K562 (cell line): ENCODE results near the gene HDAC9. TPM values are rescaled to one million over a fixed set of nuclear protein-coding genes. Genes with fewer than 3 reads are reported as not detected.

Experiments used
- ATAC-seq: fragments of 200-7000 bp; cut with Tn5 transposase; 3 replicates; pipeline ENCODE4 v1.9.1; 2020; ENCODE audit warnings: moderate library complexity
- BruUV-seq: library from RNA; stranded (reverse); fragments of 400-500 nt; replicated peaks from 2 replicates; lab custom pipeline; 2021; lab: Mats Ljungman, UMichigan
- CTCF ChIA-PET: fragments of 300-600 bp; formaldehyde crosslinking; extraction: SDS; loops from one replicate; lab custom pipeline; 2021; ENCODE audit warnings: low intra/inter-chr PET ratio; lab: Yijun Ruan, JAX
- POLR2A ChIA-PET: fragments of 300-600, 350-650 bp; sonication (Branson Sonifier 250); formaldehyde crosslinking; extraction: SDS; loops from one replicate; lab custom pipeline; 2021; ENCODE audit warnings: antibody characterized with exemption, inconsistent platforms; lab: Yijun Ruan, JAX
- DNase-seq, 4 experiments: peaks; one replicate each; pipeline versions ENCODE4 v3.0.0 to v3.0.0-alpha.2; 2011 to 2018; ENCODE audit warnings: low spot score in 3 of 4, mixed read lengths in 3 of 4; ENCODE audit errors: extremely low read depth in 1 of 4
- FAIRE-seq: peaks from 2 replicates; lab custom pipeline; 2011; peaks lifted over from hg19 to GRCh38; lab: Jason Lieb, UNC
- H2AFZ ChIP-seq: 2 replicates; pipeline ENCODE4 v1.6.0; 2011; ENCODE audit warnings: low read depth, low read length, control low read depth, inconsistent platforms
- H3K27ac ChIP-seq: fragments of 200-600 bp; 3 replicates; pipeline ENCODE4 v1.8.0; 2011; ENCODE audit warnings: low read depth, mild to moderate bottlenecking, control low read depth, inconsistent platforms, low read length, moderate library complexity, mixed read lengths; ENCODE audit errors: extremely low read depth
- H3K27me3 ChIP-seq, 2 experiments: fragments of 300-600 bp in 1 of 2; 2 replicates in 1 of 2; 3 replicates in 1 of 2; pipeline versions ENCODE4 v1.6.0 to v1.8.0; 2011; ENCODE audit warnings: inconsistent platforms in 2 of 2, low read length in 2 of 2, mild to moderate bottlenecking in 1 of 2, mixed read lengths in 1 of 2, moderate library complexity in 1 of 2; ENCODE audit not compliant: control insufficient read depth in 2 of 2, insufficient read depth in 2 of 2
- H3K36me3 ChIP-seq: fragments of 300-600 bp; 3 replicates; pipeline ENCODE4 v1.8.0; 2011; ENCODE audit warnings: mild to moderate bottlenecking, low read length, inconsistent platforms; ENCODE audit not compliant: control insufficient read depth, insufficient read depth
- H3K4me1 ChIP-seq, 2 experiments: fragments of 200-600 bp in 1 of 2; replicated peaks in 1 of 2; 2 replicates in 1 of 2; 3 replicates in 1 of 2; pipeline versions ENCODE4 v1.5.1 to v1.8.0; 2011; ENCODE audit warnings: inconsistent platforms in 2 of 2, low read length in 2 of 2, mild to moderate bottlenecking in 1 of 2, mixed read lengths in 1 of 2, moderate library complexity in 1 of 2; ENCODE audit not compliant: control insufficient read depth in 2 of 2, insufficient read depth in 2 of 2
- H3K4me2 ChIP-seq: 2 replicates; pipeline ENCODE4 v1.6.1; 2011; ENCODE audit warnings: low read length, control low read depth, inconsistent platforms, mixed read lengths; ENCODE audit not compliant: insufficient read depth
- H3K4me3 ChIP-seq: fragments of 200-600 bp; sonication (generic), shearing (Covaris generic); 2 replicates; pipeline ENCODE4 v1.5.1; 2016; ENCODE audit warnings: control low read depth, inconsistent platforms
- H3K79me2 ChIP-seq: fragments of 200-600 bp; 3 replicates; pipeline ENCODE4 v1.8.0; 2011; ENCODE audit warnings: low read length, inconsistent platforms; ENCODE audit not compliant: control insufficient read depth, insufficient read depth
- H3K9ac ChIP-seq, 2 experiments: 2 replicates each; pipeline versions ENCODE4 v1.6.0 to v1.6.1; 2011; ENCODE audit warnings: low read depth in 2 of 2, low read length in 2 of 2, control low read depth in 1 of 2, inconsistent platforms in 1 of 2, mild to moderate bottlenecking in 1 of 2, mixed read lengths in 1 of 2; ENCODE audit not compliant: insufficient read depth in 1 of 2
- H3K9me1 ChIP-seq: one replicate; pipeline ENCODE4 v1.6.0; 2011; ENCODE audit warnings: inconsistent platforms, mild to moderate bottlenecking, low read length, moderate library complexity; ENCODE audit not compliant: control insufficient read depth, insufficient read depth
- H3K9me3 ChIP-seq: replicated peaks from 2 replicates; pipeline ENCODE4 v1.5.1; 2011; ENCODE audit warnings: low read depth, low read length, inconsistent platforms; ENCODE audit not compliant: control insufficient read depth, insufficient read depth
- H4K20me1 ChIP-seq: replicated peaks from 2 replicates; pipeline ENCODE4 v1.6.1; 2011; ENCODE audit warnings: low read length, inconsistent platforms, mixed read lengths; ENCODE audit not compliant: control insufficient read depth, insufficient read depth
- CHCHD3 ChIP-seq: fragments of 250-450 bp; sonication (Bioruptor Pico); IDR thresholded peaks from 2 replicates; pipeline ENCODE4 v2.1.2; 2022; ENCODE audit warnings: mild to moderate bottlenecking
- CHD4 ChIP-seq: fragments of 200-600 bp; sonication (generic); IDR thresholded peaks from 3 replicates; pipeline ENCODE4 v1.6.1; 2012; ENCODE audit warnings: low read depth, mild to moderate bottlenecking, mixed read lengths, low read length, inconsistent platforms; ENCODE audit not compliant: insufficient read depth, insufficient replicate concordance, poor library complexity, severe bottlenecking
- KDM1A ChIP-seq, 2 experiments: fragments of 450-650 bp; IDR thresholded peaks; 2 replicates each; pipeline ENCODE4 v1.6.1; 2016; ENCODE audit warnings: mild to moderate bottlenecking in 2 of 2
- TGIF2 ChIP-seq: sonication (generic); formaldehyde crosslinking; IDR thresholded peaks from 2 replicates; pipeline ENCODE4 v1.8.1; 2022; ENCODE audit warnings: mild to moderate bottlenecking, missing genetic modification reagents, moderate library complexity
- ZNF766 ChIP-seq: fragments of 200-800 bp; sonication (Bioruptor generic); conservative IDR thresholded peaks from 2 replicates; pipeline ENCODE4 v1.6.1; 2016; ENCODE audit warnings: missing genetic modification characterization, missing compliant biosample characterization
- in situ Hi-C: fragments of 300-500 bp; cut with MboI; formaldehyde crosslinking; loops from 4 replicates; pipeline ENCODE4 v1.15.0; 2018; ENCODE audit warnings: inconsistent platforms, mixed read lengths
- intact Hi-C: fragments of 100-400 bp; cut with micrococcal nuclease; formaldehyde crosslinking; loops from 2 replicates; pipeline ENCODE4 v1.14.2; 2022
- polyA plus RNA-seq, 8 experiments: library from polyadenylated mRNA; depleted of rRNA in 4 of 8; stranded (reverse) in 5 of 8; unstranded in 3 of 8; fragments of >200 nt; fragmentation: Nextera tagmentation in 2 of 8; fragmentation: Illumina TruSeq in 1 of 8; extraction: Ambion mirVana in 2 of 8; extraction: Trizol in 1 of 8; gene quantifications; 2 replicates each; pipeline versions ENCODE4 v1.2.1 to v1.2.3, GENCODE V29; 2011 to 2014; ENCODE audit warnings: inconsistent platforms in 1 of 8, missing spikeins in 1 of 8
- total RNA-seq, 7 experiments: library from RNA; depleted of rRNA in 6 of 7; stranded (reverse); fragments of >200 nt in 6 of 7; fragmentation: Illumina TruSeq in 2 of 7; extraction: Trizol in 2 of 7; gene quantifications; 2 replicates each; pipeline versions ENCODE4 v1.2.1 to v1.2.3, GENCODE V29; 2011 to 2021; ENCODE audit warnings: low replicate concordance in 1 of 7
- TF ChIP-seq, protein P1 (sequence below), 2 experiments: IDR thresholded peaks; 2 replicates each; pipeline ENCODE4 v1.6.1; 2012; ENCODE audit warnings: improper control_type of control experiment in 2 of 2, low read depth in 2 of 2, low read length in 2 of 2, borderline replicate concordance in 1 of 2
- TF ChIP-seq, protein P2 (sequence below): fragments of 200-800 bp; sonication (Bioruptor generic); IDR thresholded peaks from 2 replicates; pipeline ENCODE4 v1.6.1; 2016; ENCODE audit warnings: missing genetic modification characterization, missing compliant biosample characterization
- TF ChIP-seq, protein P3 (sequence below): sonication (generic); formaldehyde crosslinking; IDR thresholded peaks from 2 replicates; pipeline ENCODE4 v1.8.0; 2022; ENCODE audit warnings: mild to moderate bottlenecking, missing genetic modification reagents
- TF ChIP-seq, protein P4 (sequence below), 2 experiments: fragments of 250-450 bp in 1 of 2; fragments of 450-650 bp in 1 of 2; sonication (Bioruptor Pico) in 1 of 2; IDR thresholded peaks; 2 replicates each; pipeline versions ENCODE4 v1.6.1 to v1.8.0; 2016 to 2021; ENCODE audit warnings: mild to moderate bottlenecking in 2 of 2, moderate library complexity in 2 of 2, missing compliant biosample characterization in 1 of 2, missing genetic modification characterization in 1 of 2
- TF ChIP-seq, protein P5 (sequence below): fragments of 250-450 bp; sonication (Bioruptor Pico); IDR thresholded peaks from 2 replicates; pipeline ENCODE4 v1.4.0; 2020; ENCODE audit warnings: mild to moderate bottlenecking, moderate library complexity, borderline replicate concordance

The HDAC9 gene
- total and polyA plus RNA-seq, 9 of the 15 experiments (the other 6 are each of a cell fraction or from before 2014, with no cell fraction given) = 0.08 to 0.91 (median 0.33) TPM

DNA sequence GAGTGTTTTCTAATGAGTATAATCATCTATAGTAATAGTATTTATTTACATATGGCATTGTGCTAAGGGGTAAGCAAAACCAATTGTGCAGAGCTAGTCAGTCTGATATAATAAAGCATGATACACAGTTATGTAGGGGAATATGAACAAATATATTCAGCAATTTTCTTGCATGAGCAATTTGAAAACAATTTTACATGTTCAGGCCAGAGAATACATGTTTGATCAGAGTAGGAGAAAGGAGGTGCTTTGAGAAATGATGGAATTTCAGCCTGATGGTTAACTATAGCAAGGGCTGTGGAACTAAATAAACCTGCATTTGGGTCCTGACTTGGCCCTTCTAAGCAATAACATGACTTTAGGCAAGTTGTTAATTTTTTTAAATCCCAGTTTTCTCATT, 407.3 kb downstream of the HDAC9 start:
- POLR2A ChIA-PET = no interaction called here
- BruUV-seq = no TSS peak
- CTCF ChIA-PET = no interaction called here
- no peak overlapping the region for H3K9ac ChIP-seq
- H3K36me3 ChIP-seq = no peaks in the 10 kb centered on the region
- no peaks in the 10 kb centered on the region for H3K9me1 ChIP-seq
- no peaks in the 10 kb centered on the region for H3K4me1 ChIP-seq
- H2AFZ ChIP-seq = no peak overlapping the region
- no peak overlapping the region for H3K4me2 ChIP-seq
- H4K20me1 ChIP-seq = no peaks in the 10 kb centered on the region
- no peak overlapping the region for H3K4me3 ChIP-seq
- no peaks in the 10 kb centered on the region for H3K27me3 ChIP-seq
- H3K79me2 ChIP-seq = no peaks in the 10 kb centered on the region
- DNase-seq = no peak
- intact Hi-C loops = no loop called here
- FAIRE-seq = no peak
- no peak for ATAC-seq
- H3K27ac ChIP-seq = no peak overlapping the region
- no peaks in the 10 kb centered on the region for H3K9me3 ChIP-seq
- in situ Hi-C loops = no loop called here
- TF ChIP-seq, protein P1, sequence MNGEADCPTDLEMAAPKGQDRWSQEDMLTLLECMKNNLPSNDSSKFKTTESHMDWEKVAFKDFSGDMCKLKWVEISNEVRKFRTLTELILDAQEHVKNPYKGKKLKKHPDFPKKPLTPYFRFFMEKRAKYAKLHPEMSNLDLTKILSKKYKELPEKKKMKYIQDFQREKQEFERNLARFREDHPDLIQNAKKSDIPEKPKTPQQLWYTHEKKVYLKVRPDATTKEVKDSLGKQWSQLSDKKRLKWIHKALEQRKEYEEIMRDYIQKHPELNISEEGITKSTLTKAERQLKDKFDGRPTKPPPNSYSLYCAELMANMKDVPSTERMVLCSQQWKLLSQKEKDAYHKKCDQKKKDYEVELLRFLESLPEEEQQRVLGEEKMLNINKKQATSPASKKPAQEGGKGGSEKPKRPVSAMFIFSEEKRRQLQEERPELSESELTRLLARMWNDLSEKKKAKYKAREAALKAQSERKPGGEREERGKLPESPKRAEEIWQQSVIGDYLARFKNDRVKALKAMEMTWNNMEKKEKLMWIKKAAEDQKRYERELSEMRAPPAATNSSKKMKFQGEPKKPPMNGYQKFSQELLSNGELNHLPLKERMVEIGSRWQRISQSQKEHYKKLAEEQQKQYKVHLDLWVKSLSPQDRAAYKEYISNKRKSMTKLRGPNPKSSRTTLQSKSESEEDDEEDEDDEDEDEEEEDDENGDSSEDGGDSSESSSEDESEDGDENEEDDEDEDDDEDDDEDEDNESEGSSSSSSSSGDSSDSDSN (IDR thresholded peaks at IDR 0.05; ENCODE audit: borderline replicate concordance in 1 of 2, low read depth in 2 of 2, low read length in 2 of 2) = no peak
- no peak for TF ChIP-seq TGIF2 (CRISPR knock-in tag)
- TF ChIP-seq, protein P2, sequence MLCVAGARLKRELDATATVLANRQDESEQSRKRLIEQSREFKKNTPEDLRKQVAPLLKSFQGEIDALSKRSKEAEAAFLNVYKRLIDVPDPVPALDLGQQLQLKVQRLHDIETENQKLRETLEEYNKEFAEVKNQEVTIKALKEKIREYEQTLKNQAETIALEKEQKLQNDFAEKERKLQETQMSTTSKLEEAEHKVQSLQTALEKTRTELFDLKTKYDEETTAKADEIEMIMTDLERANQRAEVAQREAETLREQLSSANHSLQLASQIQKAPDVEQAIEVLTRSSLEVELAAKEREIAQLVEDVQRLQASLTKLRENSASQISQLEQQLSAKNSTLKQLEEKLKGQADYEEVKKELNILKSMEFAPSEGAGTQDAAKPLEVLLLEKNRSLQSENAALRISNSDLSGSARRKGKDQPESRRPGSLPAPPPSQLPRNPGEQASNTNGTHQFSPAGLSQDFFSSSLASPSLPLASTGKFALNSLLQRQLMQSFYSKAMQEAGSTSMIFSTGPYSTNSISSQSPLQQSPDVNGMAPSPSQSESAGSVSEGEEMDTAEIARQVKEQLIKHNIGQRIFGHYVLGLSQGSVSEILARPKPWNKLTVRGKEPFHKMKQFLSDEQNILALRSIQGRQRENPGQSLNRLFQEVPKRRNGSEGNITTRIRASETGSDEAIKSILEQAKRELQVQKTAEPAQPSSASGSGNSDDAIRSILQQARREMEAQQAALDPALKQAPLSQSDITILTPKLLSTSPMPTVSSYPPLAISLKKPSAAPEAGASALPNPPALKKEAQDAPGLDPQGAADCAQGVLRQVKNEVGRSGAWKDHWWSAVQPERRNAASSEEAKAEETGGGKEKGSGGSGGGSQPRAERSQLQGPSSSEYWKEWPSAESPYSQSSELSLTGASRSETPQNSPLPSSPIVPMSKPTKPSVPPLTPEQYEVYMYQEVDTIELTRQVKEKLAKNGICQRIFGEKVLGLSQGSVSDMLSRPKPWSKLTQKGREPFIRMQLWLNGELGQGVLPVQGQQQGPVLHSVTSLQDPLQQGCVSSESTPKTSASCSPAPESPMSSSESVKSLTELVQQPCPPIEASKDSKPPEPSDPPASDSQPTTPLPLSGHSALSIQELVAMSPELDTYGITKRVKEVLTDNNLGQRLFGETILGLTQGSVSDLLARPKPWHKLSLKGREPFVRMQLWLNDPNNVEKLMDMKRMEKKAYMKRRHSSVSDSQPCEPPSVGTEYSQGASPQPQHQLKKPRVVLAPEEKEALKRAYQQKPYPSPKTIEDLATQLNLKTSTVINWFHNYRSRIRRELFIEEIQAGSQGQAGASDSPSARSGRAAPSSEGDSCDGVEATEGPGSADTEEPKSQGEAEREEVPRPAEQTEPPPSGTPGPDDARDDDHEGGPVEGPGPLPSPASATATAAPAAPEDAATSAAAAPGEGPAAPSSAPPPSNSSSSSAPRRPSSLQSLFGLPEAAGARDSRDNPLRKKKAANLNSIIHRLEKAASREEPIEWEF = no peak
- TF ChIP-seq CHCHD3 (CRISPR knock-in tag) = no peak
- no peak for TF ChIP-seq ZNF766 (CRISPR knock-in tag)
- TF ChIP-seq, protein P3, sequence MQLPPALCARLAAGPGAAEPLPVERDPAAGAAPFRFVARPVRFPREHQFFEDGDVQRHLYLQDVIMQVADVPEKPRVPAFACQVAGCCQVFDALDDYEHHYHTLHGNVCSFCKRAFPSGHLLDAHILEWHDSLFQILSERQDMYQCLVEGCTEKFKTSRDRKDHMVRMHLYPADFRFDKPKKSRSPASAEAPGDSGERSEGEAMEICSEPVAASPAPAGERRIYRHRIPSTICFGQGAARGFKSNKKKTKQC (CRISPR knock-in tag) = no peak
- TF ChIP-seq CHD4 = no peak
- TF ChIP-seq, protein P4, sequence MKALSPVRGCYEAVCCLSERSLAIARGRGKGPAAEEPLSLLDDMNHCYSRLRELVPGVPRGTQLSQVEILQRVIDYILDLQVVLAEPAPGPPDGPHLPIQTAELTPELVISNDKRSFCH (CRISPR knock-in tag; IDR thresholded peaks at IDR 0.05) = no peak
- TF ChIP-seq, protein P4 (tag; IDR thresholded peaks at IDR 0.05) = no peak
- no peak for TF ChIP-seq KDM1A (IDR thresholded peaks at IDR 0.05)
- TF ChIP-seq, protein P5, sequence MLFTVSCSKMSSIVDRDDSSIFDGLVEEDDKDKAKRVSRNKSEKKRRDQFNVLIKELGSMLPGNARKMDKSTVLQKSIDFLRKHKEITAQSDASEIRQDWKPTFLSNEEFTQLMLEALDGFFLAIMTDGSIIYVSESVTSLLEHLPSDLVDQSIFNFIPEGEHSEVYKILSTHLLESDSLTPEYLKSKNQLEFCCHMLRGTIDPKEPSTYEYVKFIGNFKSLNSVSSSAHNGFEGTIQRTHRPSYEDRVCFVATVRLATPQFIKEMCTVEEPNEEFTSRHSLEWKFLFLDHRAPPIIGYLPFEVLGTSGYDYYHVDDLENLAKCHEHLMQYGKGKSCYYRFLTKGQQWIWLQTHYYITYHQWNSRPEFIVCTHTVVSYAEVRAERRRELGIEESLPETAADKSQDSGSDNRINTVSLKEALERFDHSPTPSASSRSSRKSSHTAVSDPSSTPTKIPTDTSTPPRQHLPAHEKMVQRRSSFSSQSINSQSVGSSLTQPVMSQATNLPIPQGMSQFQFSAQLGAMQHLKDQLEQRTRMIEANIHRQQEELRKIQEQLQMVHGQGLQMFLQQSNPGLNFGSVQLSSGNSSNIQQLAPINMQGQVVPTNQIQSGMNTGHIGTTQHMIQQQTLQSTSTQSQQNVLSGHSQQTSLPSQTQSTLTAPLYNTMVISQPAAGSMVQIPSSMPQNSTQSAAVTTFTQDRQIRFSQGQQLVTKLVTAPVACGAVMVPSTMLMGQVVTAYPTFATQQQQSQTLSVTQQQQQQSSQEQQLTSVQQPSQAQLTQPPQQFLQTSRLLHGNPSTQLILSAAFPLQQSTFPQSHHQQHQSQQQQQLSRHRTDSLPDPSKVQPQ (CRISPR knock-in tag) = no peak
